C4-2B (cell line): ENCODE results near the gene SECISBP2.

Experiments used
- ZFX ChIP-seq: fragments of 450-650 bp; IDR thresholded peaks from 2 replicates; pipeline ENCODE4 v1.6.1; 2017
- TF ChIP-seq, protein P1 (sequence below): fragments of 450-650 bp; conservative IDR thresholded peaks from 2 replicates; pipeline ENCODE4 v1.5.1; 2017; ENCODE audit warnings: mild to moderate bottlenecking

- TF ChIP-seq, protein P1, sequence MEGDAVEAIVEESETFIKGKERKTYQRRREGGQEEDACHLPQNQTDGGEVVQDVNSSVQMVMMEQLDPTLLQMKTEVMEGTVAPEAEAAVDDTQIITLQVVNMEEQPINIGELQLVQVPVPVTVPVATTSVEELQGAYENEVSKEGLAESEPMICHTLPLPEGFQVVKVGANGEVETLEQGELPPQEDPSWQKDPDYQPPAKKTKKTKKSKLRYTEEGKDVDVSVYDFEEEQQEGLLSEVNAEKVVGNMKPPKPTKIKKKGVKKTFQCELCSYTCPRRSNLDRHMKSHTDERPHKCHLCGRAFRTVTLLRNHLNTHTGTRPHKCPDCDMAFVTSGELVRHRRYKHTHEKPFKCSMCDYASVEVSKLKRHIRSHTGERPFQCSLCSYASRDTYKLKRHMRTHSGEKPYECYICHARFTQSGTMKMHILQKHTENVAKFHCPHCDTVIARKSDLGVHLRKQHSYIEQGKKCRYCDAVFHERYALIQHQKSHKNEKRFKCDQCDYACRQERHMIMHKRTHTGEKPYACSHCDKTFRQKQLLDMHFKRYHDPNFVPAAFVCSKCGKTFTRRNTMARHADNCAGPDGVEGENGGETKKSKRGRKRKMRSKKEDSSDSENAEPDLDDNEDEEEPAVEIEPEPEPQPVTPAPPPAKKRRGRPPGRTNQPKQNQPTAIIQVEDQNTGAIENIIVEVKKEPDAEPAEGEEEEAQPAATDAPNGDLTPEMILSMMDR = no peak
- TF ChIP-seq ZFX = no peak
Measured at GRCh38 chr9:89352451-89352850, 34.2 kb downstream of the SECISBP2 start.
